Spleen (tissue), 11 donors: Measurements from ENCODE around the gene TCF7. TPM values are rescaled to one million over a fixed set of nuclear protein-coding genes. Genes with fewer than 3 reads are reported as not detected.

Experiments used
- DNase-seq: peaks from one replicate; pipeline ENCODE4 v3.0.0-alpha.2; 2020
- H3K27ac ChIP-seq, 8 donors: fragments of 200-600 bp; sonication (generic) in 7 of 8; 1 replicate in 4 of 8; 2 replicates in 4 of 8; pipeline versions ENCODE4 v1.5.0 to v1.8.0; 2016 to 2021; ENCODE audit warnings: inconsistent platforms in 4 of 8, mild to moderate bottlenecking in 4 of 8, moderate library complexity in 1 of 8
- H3K27me3 ChIP-seq, 7 donors: fragments of 200-600 bp; sonication (generic) in 6 of 7; replicated peaks in 1 of 7; 1 replicate in 4 of 7; 2 replicates in 3 of 7; pipeline versions ENCODE4 v1.5.0 to v1.8.0; 2016 to 2021; ENCODE audit warnings: inconsistent platforms in 3 of 7, mild to moderate bottlenecking in 1 of 7
- H3K36me3 ChIP-seq, 6 donors: fragments of 200-600 bp; sonication (generic) in 5 of 6; 1 replicate in 4 of 6; 2 replicates in 2 of 6; pipeline versions ENCODE4 v1.5.0 to v1.8.0; 2016 to 2021; ENCODE audit warnings: inconsistent platforms in 2 of 6
- H3K4me1 ChIP-seq, 6 donors: fragments of 200-600 bp; sonication (generic) in 5 of 6; 1 replicate in 3 of 6; 2 replicates in 3 of 6; pipeline versions ENCODE4 v1.5.0 to v1.8.0; 2016 to 2021; ENCODE audit warnings: inconsistent platforms in 3 of 6
- H3K4me3 ChIP-seq, 8 donors: fragments of 200-600 bp; sonication (generic) in 7 of 8; 1 replicate in 4 of 8; 2 replicates in 4 of 8; pipeline versions ENCODE4 v1.5.0 to v1.8.0; 2016 to 2021; ENCODE audit warnings: inconsistent platforms in 4 of 8, mild to moderate bottlenecking in 4 of 8, moderate library complexity in 2 of 8
- H3K9me3 ChIP-seq, 8 donors: fragments of 200-600 bp; sonication (generic) in 7 of 8; 1 replicate in 4 of 8; 2 replicates in 4 of 8; pipeline versions ENCODE4 v1.5.0 to v1.8.0; 2016 to 2021; ENCODE audit warnings: inconsistent platforms in 4 of 8
- CTCF ChIP-seq, 11 experiments: fragments of 200-600 bp in 7 of 11; fragments of 450-650 bp in 4 of 11; sonication (generic) in 4 of 11; IDR thresholded peaks in 8 of 11; conservative IDR thresholded peaks in 3 of 11; 1 replicate in 7 of 11; 2 replicates in 4 of 11; pipeline versions ENCODE4 v1.4.0 to v1.8.0; 2016 to 2021; ENCODE audit warnings: antibody characterized with exemption in 11 of 11, inconsistent platforms in 4 of 11, mild to moderate bottlenecking in 1 of 11
- POLR2A ChIP-seq, 3 donors: fragments of 450-650 bp; IDR thresholded peaks; one replicate each; pipeline ENCODE4 v1.5.1; 2017; ENCODE audit warnings: antibody characterized with exemption in 3 of 3, mild to moderate bottlenecking in 1 of 3
- POLR2AphosphoS5 ChIP-seq, 3 donors: sonication (generic); formaldehyde crosslinking; IDR thresholded peaks; one replicate each; pipeline ENCODE4 v1.5.1; 2017; ENCODE audit warnings: antibody characterized with exemption in 3 of 3
- WGBS, 5 donors: extraction: QIAGEN DNeasy Blood & Tissue Kit in 3 of 5; methylation state at CpG; one replicate each; pipeline versions ENCODE4 v1.1.5 to v1.1.7; 2013 to 2018; 5-methylcytosine and 5-hydroxymethylcytosine counted together
- intact Hi-C: fragments of 100-400 bp; cut with DNase I; formaldehyde crosslinking; loops from one replicate; pipeline ENCODE4 v1.15.0; 2023; ENCODE audit warnings: low total_unique reads
- polyA plus RNA-seq, 3 donors: library from polyadenylated mRNA; stranded (reverse); fragments of 200-250 nt; gene quantifications; one replicate each; pipeline ENCODE4 v1.2.1, GENCODE V29; 2013
- total RNA-seq, 7 donors: library from RNA; depleted of rRNA in 3 of 7; stranded (reverse); fragments of >200 nt in 3 of 7; fragmentation: NEBNext Ultra II Directional in 4 of 7; extraction: Animal tissue kit (Norgen Biotek cat#: 25700) in 4 of 7; gene quantifications; one replicate each; pipeline versions ENCODE4 v1.1.0 to v1.2.1, GENCODE V29; 2016 to 2021
- donor health status: healthy with polysubstance abuse.
- donor health status: DM: no; HTN: no; CAD: no; lungs with moderate emphysema.
- donor health status: DM: no; HTN: no; CAD: no.
- donor health status: Bipolar disorder and iron deficiency.
- donor health status: healthy.
- donor health status: DM: no; HTN: no; CAD: no.
- donor health status: DM: yes; HTN: yes; CAD: no.

The TCF7 gene
- total and polyA plus RNA-seq, 10 donors = 13.7 to 88.3 (median 36.8) TPM

DNA sequence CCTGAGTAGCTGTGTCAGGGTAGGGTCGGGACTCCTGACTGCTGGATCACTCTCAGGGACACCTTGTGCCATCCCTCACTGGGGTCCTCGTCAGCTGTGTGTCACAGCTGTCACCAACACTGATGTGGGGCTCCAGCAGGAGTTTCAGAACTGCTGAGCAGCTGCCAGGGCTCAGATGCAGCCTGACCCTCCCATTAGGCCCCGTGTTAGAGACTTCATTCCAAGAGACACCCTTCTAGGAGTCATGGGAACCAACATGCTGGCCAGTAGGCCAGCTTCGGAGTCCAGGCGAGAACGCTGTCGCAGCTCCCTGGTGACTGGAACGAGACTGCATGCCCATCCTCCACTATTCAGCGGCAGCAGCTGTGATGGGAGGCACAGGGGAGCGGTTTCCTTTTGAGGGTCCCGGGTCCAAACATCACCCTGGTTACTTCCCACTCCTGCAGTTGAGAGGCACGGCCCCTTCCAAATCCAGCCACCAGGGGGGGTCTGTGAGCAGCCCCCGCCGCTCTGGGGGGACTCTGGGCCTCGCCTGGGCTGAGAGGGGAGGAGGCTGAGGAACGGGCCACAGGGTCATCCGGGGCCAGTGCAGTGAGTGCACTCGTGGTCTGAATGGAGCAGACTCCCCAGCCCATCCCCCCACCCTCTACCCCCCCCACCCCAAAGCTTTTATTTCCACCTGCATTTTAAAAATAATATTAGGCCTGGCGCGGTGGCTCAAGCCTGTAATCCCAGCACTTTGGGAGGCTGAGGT is 12.6 kb upstream of the TCF7 start:
- WGBS, 5 donors = 31 to 51% (median 32%) methylated on average over 8 to 20 of the region's 20 CpGs
- peak; percentile 28 to 64 (median 34) for TF ChIP-seq POLR2AphosphoS5 (IDR thresholded peaks at IDR 0.05)
- peak; percentile 62 to 93 (median 88) for TF ChIP-seq CTCF (IDR thresholded peaks at IDR 0.05 in 8 of 11, conservative IDR thresholded peaks at IDR 0.05 in 3 of 11)
- TF ChIP-seq POLR2A (IDR thresholded peaks at IDR 0.05) = no peak
- H3K27ac ChIP-seq = peak overlapping the region in 4 of 8 donors; percentile 69 to 84 (median 80)
- no peak overlapping the region for H3K4me3 ChIP-seq
- no peaks in the 10 kb centered on the region for H3K27me3 ChIP-seq
- DNase-seq = peak; percentile 94
- intact Hi-C loops = loop anchor here (5.0 kb wide), 1 partner anchor 45 kb away; no protein-coding TSS in a partner anchor
- no peaks in the 10 kb centered on the region for H3K36me3 ChIP-seq
- H3K9me3 ChIP-seq = no peaks in the 10 kb centered on the region
- peaks cover 27 to 77% (median 52%) of the 10 kb centered on the region in 6 donors for H3K4me1 ChIP-seq

GRCh38 chr5:134103397-134103796 is 11.1 kb upstream of the TCF7 start:
- 72 to 93% (median 85%) methylated on average over 7 to 9 of the region's 9 CpGs for WGBS, 5 donors
- Histone ChIP-seq H3K4me1 (peaks cover 27 to 76% (median 52%) of the 10 kb centered on the region in 6 donors), H3K36me3 (no peaks in the 10 kb centered on the region), H3K27ac (peak overlapping the region in 7 of 8 donors; percentile 21 to 76 (median 44)), H3K4me3 (no peak overlapping the region), H3K9me3 (no peaks in the 10 kb centered on the region), H3K27me3 (no peaks in the 10 kb centered on the region)
- intact Hi-C loops = loop anchor here (5.0 kb wide), 1 partner anchor 44 kb away; no protein-coding TSS in a partner anchor
- DNase-seq = no peak
- TF ChIP-seq CTCF (IDR thresholded peaks at IDR 0.05 in 8 of 11, conservative IDR thresholded peaks at IDR 0.05 in 3 of 11) (no peak), POLR2AphosphoS5 (IDR thresholded peaks at IDR 0.05) (no peak), POLR2A (IDR thresholded peaks at IDR 0.05) (no peak)

- H3K4me3 ChIP-seq = no peak overlapping the region
- H3K9me3 ChIP-seq = no peaks in the 10 kb centered on the region
- H3K4me1 ChIP-seq = peaks cover 25 to 69% (median 50%) of the 10 kb centered on the region in 6 donors
- H3K27me3 ChIP-seq = no peaks in the 10 kb centered on the region
- peak overlapping the region; percentile 21 to 76 (median 47) for H3K27ac ChIP-seq
- WGBS, 5 donors = 66 to 91% (median 79%) methylated on average over 5 to 11 of the region's 11 CpGs
- intact Hi-C loops = loop anchor here (5.0 kb wide), 1 partner anchor 43 kb away; no protein-coding TSS in a partner anchor
- TF ChIP-seq CTCF (IDR thresholded peaks at IDR 0.05 in 8 of 11, conservative IDR thresholded peaks at IDR 0.05 in 3 of 11) (no peak), POLR2AphosphoS5 (IDR thresholded peaks at IDR 0.05) (no peak), POLR2A (IDR thresholded peaks at IDR 0.05) (no peak)
- no peaks in the 10 kb centered on the region for H3K36me3 ChIP-seq
- DNase-seq = no peak
These were observed 10.4 kb upstream of the TCF7 start for GRCh38 chr5:134103998-134104654.
